GM19395 (cell line): ENCODE measurements around the gene COL9A2.
"Not testable (repeated sequence)": the region's sequence is repeated elsewhere in the genome, so short reads cannot be mapped to it uniquely, and the experiment has no call there.

ENCODE experiments used
- ATAC-seq: cut with Tn5 transposase; IDR thresholded peaks from one replicate; pipeline ENCODE4 v1.9.1; 2021; ENCODE audit warnings: mild to moderate bottlenecking, moderate library complexity; ENCODE audit not compliant: unreplicated experiment

Gene COL9A2

DNA sequence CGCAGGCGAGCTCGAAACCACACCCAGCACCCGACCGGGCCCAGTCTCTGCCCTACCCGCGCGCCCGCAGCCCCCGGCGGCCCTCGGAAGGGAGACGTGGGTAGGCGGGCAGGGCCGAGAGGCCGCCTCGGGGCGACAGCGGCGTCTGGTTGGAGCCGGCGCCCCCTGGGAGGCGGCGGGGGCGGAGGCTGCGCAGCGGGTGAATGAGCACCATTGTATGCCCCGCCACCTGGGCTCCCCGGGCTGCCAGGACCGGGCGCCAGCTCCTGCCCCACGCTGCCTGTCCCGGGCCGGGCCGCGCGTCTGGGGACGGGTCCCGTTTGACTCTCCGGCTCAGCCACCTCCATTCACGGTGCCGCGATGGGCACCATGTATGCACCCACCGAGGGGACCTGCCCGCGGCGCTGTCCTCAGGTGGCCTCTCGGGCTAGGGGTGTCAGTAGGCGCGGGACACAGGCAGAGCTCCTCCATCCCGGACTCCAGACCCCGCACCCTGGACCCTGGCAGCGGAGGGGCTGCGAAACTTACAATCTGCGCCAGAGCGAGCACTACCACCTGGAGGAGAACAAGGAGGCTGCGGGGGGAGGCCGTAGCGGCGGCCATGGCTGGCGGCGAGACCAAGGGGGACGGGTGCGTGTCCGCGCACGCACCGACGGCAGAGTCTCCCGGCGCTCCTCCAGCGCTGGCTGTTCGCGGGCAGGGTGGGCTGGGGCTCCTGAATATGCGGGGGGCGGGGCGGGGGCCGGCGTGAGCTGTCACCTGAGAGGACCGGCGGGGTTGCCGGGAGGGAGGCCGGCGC is at the start of gene COL9A2:
TSS of gene COL9A2 (minus strand) at position 692 of the 799 bp plus-strand sequence. CDS start at position 603, 89 bp downstream.
- ATAC-seq: no peak

DNA sequence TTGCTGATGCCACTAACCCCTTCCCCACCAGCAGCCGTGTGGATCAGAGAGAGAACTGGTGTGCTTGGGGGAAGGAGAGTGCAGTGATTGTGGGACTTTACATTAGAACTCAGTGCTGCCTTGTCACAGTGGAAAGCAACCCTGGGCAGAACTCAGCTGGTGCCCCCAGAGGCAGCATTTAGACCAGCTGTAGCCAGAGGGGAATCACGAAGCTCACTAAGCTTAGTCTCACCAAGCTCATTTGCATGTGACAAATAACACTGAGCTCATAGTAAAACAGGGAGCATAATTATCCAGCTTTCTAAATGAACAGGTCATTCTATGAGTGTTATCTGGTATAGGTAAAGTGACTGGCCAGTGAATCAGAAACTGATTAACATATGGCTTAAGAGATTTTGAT is 46.6 kb upstream of the COL9A2 start:
- ATAC-seq: peak; percentile 75

DNA sequence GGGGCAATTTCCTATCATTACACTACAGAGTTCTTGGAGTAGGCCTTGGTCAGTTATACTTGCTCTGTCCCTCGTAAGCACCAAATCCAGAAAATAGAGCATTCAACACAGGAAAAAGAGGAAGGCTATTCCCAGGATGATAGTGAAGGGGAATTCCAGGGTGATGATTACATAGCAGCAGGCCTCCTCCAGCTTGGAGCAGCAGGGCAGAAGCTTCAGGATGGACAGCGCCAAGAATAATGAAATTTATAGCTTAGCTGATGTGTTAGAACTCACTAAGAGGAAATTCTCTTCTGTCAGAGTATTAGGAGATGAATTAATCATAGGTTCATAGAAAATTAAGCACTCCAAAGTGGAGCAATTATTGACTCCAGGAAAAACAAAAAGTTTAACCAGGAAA is 45.6 kb upstream of the COL9A2 start:
- ATAC-seq: no peak

DNA sequence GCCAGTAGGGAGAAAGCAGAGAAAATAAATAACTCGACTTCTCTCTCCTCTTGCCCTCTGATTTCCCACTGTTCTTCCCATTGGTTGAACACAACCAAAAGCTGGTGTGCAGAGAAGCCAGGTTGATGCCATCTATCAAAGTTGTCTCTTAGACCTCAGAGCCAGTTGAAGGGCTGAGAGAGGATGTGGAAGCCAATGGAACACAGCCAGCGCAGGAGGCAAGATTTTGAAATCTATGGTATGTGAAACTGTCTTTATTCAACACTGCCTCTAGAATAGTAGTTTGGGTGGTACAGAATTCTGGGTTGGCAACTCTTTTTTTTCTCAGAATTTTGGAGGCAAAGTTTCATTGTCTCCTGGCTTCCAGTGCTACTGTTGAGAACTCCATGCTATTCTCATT is 45.1 kb upstream of the COL9A2 start:
- no peak for ATAC-seq

DNA sequence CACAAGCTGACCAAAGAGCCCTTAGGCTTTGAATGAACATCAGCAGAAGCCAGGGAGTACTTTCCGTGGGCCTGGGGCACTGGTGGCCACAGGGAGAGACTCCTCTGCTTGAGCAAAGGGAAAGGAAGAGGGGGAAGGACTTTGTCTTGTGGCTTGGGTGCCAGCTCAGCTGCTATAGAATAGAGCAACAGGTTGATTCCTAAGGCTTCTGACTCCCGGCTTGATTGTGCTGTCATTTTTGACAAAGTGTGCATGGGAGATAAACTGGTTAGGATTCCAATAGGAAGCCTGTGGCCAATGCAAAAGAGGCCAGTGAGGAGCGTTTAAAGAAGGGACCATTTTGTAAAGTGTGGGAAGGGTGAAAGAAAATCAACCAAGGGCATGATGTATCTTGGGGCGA is 44.6 kb upstream of the COL9A2 start:
- ATAC-seq: no peak

DNA sequence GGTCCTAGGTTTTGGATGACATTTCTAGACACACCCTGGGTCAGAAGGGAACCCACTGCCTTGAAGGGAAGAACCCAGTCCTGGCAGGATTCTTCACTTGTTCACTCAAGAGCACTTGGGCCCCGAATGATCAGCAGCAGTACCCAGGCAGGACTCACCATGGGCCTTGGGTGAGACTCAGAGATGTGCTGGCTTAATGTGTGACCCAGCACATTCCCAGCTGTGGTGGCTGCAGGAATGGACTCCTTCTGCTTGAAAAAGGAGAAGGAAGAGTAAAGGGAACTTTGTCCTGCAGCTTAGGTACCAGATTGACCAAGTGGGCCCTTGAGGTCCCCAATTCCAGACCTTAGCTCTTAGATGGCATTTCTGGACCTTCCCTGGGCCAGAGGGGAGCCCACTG is 44.1 kb upstream of the COL9A2 start:
- no peak for ATAC-seq

DNA sequence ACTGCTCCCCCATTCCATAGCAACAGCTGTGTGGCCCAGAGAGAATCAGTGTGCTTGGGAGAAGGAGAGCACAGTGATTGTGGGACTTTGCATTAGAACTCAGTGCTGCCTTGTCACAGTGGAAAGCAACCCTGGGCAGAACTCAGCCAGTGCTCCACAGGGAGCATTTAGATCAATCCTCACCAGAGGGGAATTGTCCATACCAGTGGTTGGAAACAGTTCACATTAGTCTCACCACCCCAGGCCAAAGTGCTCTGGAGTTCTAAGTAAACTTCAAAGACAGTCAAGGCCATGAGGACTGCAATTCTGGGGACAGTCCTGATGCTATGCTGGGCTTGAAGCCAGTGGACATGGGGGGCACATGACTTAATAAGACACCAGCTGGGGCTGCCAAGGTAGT is 43.5 kb upstream of the COL9A2 start:
- ATAC-seq: no peak

DNA sequence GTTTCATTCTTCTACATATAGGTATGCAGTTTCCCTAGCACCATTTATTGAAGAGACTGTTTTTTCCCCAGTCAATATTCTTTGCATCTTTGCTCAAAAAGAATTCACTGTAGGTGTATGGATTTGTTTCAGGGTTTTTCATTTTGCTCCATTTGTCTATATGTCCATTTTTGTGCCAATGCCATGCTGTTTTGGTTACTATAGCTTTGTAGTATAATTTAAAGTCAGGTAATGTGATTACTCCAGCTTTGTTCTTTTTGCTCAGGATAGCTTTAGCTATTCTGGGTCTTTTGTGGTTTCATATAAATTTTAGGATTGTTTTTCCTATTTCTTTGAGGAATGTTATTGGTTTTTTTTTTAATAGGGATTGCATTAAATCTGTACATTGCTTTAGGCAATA is 40.5 kb upstream of the COL9A2 start:
- ATAC-seq: no peak

DNA sequence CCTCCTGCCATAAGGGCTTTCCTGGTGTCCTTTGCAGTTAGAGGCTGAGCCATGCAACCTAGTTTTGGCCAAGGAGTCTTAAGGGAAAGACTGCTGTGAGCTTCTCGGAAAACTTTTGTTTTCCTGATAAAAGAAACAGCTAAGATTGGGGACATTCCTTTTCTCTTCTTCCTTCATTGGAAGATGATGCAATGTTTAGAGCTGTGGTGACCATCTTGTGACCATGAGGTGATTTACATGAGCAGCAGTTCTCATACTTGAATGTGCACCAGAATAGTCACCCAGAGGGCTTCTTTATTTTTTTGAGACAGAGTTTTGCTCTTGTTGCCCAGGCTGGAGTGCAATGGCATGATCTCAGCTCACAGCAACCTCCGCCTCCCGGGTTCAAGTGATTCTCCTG is 36.0 kb upstream of the COL9A2 start:
- ATAC-seq: no peak

DNA sequence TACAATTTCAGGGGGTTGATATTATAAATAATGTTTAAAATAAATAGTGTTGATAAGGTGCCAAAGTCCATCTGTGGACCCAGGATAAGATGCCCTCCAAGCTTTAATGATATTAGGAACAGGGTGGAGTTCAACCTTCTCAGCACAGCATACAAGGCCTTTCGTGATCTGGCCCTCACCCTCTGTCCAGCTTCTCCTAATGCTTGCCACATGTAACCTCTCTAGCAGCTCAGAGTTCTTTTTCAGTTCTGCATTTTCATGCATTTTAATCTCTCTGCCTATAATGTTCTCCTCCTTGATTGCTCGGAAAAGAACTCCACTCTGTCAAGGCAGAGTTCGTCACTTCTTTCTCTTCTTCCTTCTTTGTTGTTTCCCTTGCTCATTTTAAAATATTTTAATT is 35.0 kb upstream of the COL9A2 start:
- no peak for ATAC-seq

DNA sequence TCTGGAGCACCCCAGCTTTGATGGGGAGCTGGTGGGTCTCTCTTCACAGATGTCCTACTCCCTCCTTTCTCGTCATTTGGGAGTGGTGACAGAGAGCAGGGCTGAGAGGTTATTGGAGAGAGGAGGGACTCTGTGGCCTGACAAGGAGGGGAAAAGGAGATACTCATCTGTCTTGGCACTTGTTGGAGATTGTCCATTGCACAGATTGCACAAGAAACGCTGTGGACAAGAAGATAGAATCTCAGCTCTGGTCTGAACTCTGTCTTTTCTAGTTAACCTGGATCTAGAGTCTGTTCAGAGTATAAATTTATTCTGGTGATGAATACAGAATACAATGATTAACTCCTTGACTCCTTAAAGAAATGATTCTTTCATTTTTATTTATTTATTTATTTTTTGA is 34.0 kb upstream of the COL9A2 start:
- ATAC-seq: no peak

DNA sequence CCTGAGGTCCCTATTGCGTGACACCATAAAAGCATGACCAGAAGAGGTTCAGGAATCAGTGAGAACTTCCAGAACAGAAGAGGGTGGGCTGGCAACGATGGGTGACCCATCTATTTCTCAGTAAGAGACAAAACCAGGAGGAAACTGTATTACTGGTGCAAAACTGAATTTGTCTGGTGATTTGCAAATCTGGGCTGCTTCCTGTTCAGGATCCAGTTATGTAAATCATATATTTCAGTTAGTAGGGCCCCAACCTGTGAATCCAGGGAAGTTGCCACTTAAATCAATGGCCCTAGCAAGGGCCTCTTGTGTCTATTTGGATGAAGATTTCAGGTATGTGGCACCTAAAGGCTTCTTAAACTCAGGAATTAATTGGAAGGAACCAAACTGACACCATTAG is 33.3 kb upstream of the COL9A2 start:
- ATAC-seq: no peak

DNA sequence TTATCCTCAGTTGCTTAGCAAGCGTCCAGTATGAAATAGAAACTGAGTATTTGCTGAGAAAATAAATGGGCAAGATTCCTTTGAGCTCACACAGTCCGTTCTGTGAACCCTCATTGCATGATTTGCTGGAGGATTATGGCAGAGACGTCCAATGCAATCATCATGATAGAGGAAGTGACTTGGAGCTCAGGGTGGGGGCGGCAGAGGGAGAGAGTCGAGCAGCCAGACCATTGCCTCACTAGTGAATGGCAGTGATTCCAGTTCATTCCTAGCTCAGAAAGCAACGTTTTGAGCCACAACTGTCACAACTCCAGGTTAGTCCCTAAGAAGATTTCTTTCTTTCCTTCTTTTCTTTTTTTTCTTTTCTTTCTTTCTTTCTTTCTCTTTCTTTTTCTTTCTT is 27.5 kb upstream of the COL9A2 start:
- ATAC-seq: no peak

DNA sequence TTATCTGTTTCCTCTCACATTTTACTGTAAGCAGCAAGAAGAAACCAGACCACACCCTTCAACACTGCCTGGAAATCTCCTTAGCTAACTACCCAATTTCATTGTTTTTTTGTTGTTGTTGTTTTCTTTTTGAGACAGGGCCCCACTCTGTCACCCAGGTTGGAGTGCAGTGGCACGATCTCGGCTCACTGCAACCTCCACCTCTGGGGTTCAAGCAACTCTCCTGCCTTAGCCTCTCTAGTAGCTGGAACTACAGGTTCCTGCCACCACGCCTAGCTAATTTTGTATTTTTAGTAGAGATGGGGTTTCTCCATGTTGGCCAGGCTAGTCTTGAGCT is 25.3 kb upstream of the COL9A2 start:
- not testable (repeated sequence) for ATAC-seq

DNA sequence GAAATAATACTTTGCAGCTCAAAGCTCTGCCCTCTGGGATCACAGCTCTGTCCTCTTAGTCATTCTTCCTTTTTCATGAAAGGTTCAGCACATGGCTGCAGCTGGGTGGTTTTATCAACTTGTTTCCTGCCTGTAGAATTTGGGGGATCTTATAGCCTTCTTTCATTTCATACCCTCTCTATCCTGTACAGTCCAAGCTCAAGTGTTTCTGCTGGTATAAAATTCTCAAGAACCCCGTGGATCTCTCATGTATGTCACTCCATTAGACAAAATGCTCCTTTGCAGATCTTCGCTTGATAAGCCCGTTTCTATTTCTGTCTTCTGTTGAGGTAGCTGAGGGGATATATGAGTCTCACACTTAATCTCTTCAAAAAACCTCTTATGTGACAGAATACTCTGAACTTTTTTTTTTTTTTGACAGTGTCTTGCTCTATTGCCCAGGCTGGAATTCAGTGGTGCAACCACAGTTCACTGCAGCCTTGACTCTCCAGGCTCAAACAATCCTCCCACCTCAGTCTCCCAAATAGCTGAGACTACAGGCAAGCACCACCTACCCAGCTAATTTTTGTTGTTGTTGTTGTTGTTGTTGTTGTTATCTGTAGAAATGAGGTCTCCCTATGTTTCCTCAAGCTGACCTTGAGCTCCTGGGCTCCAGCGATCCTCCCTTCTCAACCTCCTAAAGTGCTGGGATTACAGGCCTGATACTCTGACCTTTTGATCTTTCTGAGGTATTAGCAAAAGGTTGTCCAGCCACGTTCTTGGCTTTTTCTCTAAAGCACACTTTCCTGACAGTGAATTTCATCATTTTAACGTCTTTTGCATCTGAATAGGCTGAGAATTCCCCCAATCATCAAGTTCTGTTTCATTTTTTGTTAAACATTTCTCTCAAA is 24.6 kb upstream of the COL9A2 start:
- no peak for ATAC-seq

DNA sequence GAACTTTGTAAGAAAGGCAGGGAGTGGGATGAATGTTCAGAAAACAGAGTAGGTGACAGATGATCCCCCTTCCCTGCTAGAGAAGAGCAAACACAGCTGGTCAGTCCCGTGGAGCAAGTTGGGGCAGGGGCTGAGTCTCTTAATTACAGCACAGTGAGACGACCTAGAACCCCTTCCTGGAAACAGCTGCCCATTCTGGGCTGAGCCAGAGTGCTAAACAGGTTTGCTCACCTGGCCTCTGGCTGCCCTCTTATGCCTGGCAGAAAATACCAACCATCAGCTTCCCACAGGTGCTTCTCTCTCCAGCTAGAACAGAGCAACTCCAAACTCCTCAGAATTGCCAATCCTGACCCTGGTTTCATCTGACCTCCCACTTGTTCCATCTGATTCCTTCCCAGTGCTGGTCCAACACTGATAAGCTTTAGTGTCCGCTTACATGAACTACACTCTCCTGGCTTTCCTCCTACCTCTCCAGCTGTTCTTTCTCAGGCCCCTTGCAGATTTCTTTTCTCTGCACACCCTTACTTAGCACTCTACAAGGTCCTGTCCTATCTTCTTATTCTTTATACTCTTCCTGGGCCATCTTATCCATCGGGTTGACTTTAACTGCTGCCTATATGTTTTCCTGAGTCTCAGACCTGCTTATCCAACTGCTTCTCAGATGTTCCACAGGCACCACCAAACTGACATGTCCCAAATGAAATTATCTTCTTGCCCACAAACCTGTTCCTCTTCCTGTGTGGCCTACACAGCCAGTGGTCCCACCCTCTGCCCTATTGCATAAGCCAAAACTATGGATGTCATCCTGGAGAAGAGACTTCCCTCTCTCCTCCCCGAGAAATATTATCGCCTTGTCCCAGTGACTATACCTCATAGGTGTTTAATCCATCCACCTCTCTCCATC is 22.6 kb upstream of the COL9A2 start:
- ATAC-seq: no peak

DNA sequence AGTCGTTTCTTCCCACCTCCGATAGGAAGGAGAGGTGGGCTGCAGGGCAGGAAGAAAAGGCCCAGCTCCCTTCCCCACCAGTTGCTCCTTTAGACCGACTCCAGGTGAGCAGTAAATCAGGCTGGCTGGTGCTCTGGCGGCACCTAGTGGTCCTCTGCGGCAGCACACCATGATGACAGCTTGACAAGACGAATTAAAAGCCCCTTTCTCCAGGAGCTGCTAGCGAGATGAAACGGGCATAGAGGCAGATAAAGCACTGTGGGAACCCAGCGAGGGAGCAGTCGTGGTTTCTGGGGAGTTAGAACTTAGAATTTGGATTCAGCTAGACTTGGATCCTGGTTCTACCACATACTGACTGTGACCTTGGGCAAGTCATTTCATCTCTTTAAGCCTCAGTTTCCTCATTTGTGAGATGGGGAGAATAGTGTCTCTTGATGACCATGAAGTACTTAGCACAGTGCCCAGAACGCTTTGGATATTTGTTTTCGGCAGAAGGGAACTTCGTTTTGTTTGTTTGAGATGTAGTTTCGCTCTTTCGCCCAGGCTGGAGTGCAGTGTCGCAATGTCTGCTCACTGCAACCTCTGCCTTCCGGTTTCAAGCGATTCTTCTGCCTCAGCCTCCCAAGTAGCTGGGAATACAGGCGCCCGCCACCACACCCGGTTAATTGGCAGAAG is 21.8 kb upstream of the COL9A2 start:
- ATAC-seq: no peak

DNA sequence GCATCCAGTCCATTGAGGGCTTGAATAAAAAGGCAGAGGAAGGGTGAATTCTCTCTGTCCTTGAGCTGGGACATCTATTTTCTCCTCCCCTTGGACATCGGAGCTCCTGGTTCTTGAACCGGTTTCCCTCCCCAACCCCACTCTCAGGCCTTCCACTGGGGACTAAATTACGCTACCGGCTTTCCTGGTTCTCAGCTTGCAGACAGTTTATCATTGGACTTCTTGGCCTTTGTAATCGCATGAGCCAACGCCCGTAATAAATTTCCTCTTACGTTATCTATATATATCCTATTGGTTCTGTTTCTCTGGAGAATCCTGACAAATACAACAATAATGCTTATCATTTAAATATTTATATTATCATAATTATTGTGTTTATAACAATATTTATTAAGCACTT is 20.4 kb upstream of the COL9A2 start:
- no peak for ATAC-seq

DNA sequence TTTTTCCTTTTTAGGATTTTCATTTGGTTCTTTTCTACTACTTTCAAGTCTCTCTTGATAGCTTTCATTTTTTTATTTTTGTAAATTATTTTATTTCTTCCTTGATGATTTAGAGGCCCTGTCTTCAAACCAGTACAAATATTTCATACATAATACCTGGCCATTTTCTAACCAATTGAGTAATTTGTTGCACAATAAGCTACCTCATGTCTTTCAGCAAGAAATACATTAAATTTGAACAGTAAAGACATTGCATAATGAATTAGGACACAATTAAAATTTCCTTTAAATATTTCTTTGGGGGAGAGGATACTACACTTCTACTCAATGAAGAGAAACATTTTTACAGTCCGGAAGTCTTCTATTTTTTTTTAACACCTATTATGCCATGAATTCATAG is 15.6 kb upstream of the COL9A2 start:
- ATAC-seq: no peak

DNA sequence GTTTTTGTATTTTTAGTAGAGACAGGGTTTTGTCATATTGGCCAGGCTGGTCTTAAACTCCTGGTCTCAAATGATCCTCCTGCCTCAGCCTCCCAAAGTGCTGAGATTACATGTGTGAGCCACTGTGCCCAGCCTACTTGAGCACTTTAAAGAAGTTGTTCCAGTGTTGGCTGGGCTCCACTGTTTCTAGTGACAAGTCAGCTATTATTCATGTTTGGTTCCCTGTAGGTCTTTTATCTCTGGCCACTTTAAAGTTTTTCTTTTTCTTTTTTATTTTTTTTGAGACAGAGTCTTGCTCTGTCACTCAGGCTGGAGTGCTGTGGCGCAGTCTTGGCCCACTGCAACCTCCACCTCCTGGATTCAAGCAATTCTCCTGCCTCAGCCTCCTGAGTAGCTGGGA is 14.3 kb upstream of the COL9A2 start:
- ATAC-seq: not testable (repeated sequence)
